Activated T-helper 1 cell treated with anti-CD3 and anti-CD28 coated beads, Interleukin-12 subunit alpha, Interleukin-12 subunit beta, Interleukin-2, Interleukin-4 antibody, amounts not matched to agents 30 ng/mL and 10 ng/mL and 1 ng/mL, durations not matched to agents 14 hours and 24 hours and 36 hours (primary cell): Measurements from ENCODE around the gene AP4S1. TPM values are rescaled to one million over a fixed set of nuclear protein-coding genes. Genes with fewer than 3 reads are reported as not detected.

Experiments
- total RNA-seq: library from RNA; stranded (reverse); gene quantifications from 2 replicates; pipeline ENCODE4 v1.2.3, GENCODE V29; 2022

The AP4S1 gene
- total RNA-seq, 1 donor from 2014 or later: 8.5 TPM

Other genes with a start within 250 kb of the AP4S1 start
- gene COCH, start 151.1 kb upstream of the AP4S1 start, total RNA-seq: 1.2 and 1.3 TPM in 2 replicates
- gene STRN3, start 730 bp downstream of the AP4S1 start, total RNA-seq: 25.9 and 31.3 TPM in 2 replicates
- gene HECTD1, start 182.1 kb downstream of the AP4S1 start, total RNA-seq: 118 and 127 TPM in 2 replicates